CD4-positive, alpha-beta T cell treated with Interleukin-17A for 4 hours (primary cell): ENCODE measurements around the gene SPDYE3.
"Not testable (repeated sequence)": the region's sequence is repeated elsewhere in the genome, so short reads cannot be mapped to it uniquely, and the experiment has no call there.

ENCODE experiments used
- DNase-seq: peaks from one replicate; pipeline ENCODE4 v3.0.0-alpha.2; 2020; ENCODE audit warnings: mixed read lengths

SPDYE3 gene, protein sequence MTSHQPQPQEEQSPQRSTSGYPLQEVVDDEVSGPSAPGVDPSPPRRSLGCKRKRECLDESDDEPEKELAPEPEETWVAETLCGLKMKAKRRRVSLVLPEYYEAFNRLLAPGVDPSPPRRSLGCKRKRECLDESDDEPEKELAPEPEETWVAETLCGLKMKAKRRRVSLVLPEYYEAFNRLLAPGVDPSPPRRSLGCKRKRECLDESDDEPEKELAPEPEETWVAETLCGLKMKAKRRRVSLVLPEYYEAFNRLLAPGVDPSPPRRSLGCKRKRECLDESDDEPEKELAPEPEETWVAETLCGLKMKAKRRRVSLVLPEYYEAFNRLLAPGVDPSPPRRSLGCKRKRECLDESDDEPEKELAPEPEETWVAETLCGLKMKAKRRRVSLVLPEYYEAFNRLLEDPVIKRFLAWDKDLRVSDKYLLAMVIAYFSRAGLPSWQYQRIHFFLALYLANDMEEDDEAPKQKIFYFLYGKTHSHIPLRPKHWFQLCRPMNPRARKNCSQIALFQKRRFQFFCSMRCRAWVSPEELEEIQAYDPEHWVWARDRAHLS

DNA sequence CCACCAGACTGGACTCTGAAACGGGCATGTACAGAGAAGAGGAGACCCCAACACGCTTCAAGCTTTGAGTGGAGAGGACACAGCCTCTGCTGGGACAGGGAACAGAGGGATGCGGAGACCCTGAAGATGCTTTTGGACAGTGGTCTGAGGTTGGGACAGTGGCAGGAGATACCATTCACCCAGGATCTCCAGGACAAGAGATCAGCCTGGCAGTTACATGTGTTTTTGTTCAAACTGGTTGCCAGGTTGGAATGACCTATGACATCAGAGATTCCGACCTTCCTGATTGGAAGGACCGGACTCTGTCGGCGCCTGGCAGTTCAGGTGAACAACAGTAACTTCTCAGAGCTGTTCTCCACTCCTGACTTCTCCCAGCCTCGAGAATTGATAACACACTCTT is at the start of gene SPDYE3:
Gene SPDYE3, plus strand, starts transcription at position 301 of the 400 bp plus-strand sequence. CDS start 184 bp downstream, outside the sequence.
- DNase-seq = not testable (repeated sequence)

GRCh38 chr7:100259984-100260383 is 47.5 kb upstream of the SPDYE3 start:
- DNase-seq = not testable (repeated sequence)

DNA sequence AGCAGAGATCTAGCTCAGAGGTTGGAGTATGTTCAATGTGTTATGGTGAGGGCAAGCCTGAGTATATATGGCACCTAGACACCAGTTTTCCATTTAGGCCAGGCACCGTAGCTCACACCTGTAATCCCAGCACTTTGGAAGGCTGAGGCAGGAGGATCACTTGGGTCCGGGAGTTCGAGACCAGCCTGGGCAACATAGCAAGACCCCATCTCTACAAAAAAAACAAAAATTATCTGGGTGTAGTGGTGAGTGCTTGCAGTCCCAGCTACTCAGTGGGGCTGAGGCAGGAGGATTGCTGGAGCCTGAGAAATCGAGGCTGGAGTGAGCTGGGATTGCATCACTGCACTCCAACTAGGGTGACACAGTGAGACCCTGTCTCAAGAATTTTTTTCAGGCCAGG is 44.6 kb upstream of the SPDYE3 start:
- DNase-seq = not testable (repeated sequence)

DNA sequence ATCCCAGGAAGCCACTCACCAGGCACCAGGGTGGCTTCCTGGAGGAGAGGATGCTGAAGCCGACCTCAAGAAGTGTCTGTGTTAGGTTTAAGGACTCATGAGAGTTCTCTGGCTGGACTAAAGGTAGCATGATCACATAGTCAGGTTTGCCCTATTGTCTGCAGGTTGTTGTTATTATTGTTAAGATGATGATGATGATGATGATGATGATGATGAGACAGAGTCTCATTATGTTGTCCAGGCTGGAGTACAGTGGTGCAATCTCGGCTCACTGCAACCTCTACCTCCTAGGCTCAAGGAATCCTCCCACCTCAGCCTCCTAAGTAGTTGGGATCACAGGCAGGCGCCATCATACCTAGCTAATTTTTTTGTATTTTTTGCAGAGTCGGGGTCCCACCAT is 43.3 kb upstream of the SPDYE3 start:
- DNase-seq = not testable (repeated sequence)

DNA sequence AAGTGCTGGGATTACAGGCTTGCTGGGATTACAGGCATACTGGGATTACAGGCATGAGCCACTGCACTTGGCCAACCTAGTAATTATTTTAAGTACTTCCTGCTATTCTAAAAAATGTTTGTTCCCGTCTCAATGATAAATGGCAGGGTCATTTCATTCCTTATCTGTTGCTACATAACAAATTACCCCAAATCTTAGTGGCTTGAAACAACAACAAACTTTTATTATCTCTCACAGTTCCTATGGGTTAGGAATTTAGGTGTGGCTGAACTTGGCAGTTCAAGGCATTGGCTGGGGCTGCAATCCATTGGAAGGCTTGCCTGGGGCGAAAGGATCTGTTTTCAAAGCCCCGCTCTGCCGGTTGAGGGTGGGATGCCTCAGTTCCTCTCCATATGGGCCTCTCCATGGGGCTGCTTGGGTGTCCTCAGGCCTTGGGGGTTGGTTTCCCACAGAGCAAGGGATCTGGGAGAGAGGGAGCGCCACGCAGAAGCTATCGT is 42.8 kb upstream of the SPDYE3 start:
- DNase-seq = not testable (repeated sequence)

- not testable (repeated sequence) for DNase-seq
Measured at GRCh38 chr7:100265851-100266250, 41.7 kb upstream of the SPDYE3 start.

GRCh38 chr7:100266576-100267354 is 40.7 kb upstream of the SPDYE3 start:
- DNase-seq = no peak

DNA sequence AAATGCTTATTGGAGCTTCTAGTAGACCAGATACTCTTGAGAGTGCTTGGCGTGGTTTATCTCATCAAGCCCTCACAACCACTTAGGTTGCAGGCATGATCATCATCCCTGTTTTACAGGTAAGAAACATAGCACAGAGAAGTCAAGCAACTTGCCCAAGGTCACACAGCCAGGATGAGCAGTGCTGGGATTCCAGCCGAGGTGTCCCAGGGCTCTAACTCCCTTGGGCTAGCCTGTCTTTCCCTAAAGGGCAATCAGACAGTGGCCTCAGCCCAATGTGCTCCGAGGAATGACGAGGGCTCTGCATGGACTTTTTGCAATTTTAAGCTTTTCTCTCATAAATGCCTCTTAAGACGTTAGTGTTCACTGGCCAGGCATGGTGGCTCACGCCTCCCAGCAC is 39.9 kb upstream of the SPDYE3 start:
- DNase-seq = no peak

DNA sequence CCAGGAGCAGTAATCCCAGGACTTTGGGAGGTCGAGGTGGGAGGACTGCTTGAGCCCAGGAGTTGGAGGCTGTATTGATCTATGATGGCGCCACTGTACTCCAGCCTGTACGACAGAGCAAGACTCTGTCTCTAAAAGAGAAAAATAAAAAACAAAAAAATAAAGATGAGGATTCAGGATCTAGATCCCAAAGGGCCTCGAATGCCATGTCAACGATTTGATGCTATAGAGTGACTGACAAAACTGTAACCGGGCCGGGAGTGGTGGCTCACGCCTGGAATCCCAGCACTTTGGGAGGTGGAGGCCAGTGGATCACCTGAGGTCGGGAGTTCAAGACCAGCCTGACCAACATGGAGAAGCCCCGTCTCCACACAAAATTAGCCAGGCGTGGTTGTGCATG is 38.6 kb upstream of the SPDYE3 start:
- not testable (repeated sequence) for DNase-seq

DNA sequence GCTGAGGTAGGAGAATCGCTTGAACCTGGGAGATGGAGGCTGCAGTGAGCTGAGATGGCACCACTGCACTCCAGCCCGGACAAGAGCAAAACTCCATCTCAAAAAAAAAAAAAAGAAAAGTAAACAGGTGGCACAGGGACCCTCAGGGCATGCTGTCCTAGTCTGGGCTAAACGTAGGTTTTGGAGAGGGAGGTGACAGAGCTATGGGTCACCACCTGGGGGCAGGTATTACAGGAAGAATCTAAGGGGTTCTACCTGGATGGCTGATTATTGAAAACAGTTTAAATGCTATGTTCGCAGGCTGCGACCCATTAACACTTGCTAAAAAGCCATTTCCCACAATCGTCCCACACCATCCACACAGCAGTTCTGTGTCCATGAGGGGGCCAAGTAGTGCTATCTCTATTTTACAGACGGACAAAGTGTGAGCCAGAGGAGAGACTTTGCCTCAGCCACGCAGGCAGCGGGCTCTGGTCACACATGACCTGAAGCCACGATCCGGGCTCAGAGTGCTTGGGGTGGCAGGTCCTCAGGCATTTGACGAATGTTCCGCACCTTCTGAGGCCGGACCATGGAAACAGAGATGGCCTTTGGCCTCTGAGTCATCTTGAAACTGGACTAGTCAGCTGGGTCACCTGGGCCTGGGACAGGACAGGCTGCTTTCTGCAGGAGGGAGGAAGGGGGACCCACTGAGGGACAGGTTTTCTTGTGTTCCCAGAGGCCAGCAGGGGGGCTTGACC is 38.0 kb upstream of the SPDYE3 start:
- not testable (repeated sequence) for DNase-seq

GRCh38 chr7:100270046-100270918 is 37.2 kb upstream of the SPDYE3 start:
- DNase-seq = not testable (repeated sequence)

DNA sequence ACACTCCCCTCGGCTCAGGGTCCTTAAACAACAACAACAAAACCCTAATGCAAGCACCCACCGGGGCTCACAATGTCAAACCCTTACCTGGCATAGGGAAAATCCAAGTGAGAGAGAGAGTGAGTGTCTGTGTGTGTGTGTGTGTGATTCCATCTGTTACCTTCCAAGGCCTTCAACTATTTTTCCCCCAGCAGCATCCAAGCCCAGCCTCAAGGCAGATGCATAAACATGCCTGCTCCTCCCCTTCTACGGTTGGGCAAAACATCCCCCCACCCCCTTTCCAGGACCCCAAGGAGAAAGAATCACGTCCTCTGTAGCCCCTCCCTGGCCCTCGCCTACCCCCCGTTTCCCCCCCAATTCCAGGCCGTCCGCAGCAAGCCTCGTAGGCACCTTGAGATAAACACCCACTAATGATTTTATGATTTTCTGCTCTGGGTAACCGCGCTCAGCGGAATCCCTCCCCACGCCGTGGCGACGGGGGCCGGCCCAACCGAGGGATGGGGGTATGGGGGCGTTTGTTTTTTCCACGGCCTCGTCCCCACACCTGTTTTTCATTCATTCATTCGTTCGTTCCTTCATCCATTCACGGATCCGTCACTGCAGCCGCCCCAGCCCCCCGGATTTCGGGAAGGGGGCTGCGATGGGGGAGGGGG is 36.4 kb upstream of the SPDYE3 start:
- DNase-seq = not testable (repeated sequence)

GRCh38 chr7:100271716-100272537 is 35.6 kb upstream of the SPDYE3 start:
- DNase-seq = peak; percentile 100

DNA sequence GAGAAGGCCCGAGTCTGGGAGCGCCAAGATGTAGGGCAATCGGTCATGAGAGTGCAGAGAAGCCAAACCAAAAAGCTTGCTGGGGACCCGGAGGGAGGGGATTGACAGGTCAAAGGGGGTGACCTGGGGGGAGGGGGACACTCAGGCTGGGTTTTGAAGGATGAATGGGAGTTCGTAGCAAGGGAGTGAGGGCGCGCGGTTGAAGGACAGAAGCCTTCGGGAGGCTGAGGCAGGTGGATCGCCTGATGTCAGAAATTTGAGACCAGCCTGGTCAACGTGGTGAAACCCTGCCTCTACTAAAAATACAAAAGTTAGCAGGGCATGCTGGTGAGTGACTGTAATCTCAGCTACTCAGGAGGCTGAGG is 35.0 kb upstream of the SPDYE3 start:
- not testable (repeated sequence) for DNase-seq

GRCh38 chr7:100275120-100275519 is 32.4 kb upstream of the SPDYE3 start:
- DNase-seq = no peak

DNA sequence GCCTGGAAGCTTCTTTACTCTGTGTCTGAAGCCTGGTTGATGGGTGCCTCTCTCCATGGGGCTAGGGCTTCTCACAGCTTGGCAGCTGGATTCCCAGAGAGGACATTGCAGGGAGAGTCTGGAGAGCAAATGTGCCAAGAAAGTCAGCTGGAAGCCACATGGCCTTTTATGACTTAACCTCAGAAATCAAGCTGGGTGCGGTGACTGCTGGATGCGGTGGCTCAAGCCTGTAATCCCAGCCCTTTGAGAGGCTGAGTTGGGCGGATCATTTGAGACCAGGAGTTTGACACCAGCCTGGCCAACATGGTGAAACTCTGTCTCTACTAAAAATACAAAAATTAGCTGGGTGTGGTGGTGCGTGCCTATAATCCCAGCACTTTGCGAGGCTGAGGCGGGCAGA is 31.4 kb upstream of the SPDYE3 start:
- not testable (repeated sequence) for DNase-seq

DNA sequence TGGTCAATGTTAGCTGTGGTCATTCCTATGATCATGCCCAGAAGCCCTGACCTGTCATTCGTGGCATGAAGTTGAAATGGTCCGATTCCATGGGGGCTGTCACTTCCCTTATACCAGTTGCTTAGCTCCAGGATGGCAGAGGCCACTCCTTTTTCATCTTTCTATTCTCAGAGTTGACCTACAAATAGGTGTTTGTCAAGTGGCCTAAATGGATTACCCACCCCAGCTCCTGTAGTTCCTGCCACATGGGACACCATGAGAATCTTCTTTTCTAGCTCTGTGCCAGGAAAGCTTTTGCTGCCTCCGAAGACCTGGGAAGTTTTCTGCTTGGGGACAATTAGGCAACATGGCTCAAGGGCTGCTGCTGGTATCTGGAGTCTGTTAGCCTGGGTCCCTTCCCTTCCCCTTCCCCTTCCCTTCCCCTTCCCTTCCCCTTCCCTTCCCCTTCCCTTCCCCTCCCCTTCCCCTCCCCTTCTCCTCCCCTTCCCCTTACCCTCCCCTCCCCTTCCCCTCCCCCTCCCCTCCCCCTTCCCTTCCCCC is 25.4 kb upstream of the SPDYE3 start:
- not testable (repeated sequence) for DNase-seq

DNA sequence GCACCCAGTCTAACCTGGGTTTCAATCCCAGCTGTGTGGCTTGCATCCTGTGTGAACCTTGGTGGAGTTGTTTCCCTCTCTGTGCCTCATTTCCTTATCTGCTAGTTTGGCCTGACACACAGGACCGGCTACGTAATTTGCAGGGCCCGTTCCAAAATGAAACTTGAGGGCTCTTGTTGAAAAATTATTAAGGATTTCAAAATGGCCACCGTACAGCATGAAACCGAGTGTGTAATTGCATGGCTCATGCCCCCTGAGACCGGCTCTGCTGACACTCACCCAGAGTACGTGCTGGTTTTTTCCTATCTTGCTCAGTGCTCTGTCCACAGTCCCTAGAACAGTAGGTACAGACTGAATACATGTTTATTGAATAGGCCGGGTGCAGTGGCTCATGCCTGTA is 24.4 kb upstream of the SPDYE3 start:
- DNase-seq = not testable (repeated sequence)

DNA sequence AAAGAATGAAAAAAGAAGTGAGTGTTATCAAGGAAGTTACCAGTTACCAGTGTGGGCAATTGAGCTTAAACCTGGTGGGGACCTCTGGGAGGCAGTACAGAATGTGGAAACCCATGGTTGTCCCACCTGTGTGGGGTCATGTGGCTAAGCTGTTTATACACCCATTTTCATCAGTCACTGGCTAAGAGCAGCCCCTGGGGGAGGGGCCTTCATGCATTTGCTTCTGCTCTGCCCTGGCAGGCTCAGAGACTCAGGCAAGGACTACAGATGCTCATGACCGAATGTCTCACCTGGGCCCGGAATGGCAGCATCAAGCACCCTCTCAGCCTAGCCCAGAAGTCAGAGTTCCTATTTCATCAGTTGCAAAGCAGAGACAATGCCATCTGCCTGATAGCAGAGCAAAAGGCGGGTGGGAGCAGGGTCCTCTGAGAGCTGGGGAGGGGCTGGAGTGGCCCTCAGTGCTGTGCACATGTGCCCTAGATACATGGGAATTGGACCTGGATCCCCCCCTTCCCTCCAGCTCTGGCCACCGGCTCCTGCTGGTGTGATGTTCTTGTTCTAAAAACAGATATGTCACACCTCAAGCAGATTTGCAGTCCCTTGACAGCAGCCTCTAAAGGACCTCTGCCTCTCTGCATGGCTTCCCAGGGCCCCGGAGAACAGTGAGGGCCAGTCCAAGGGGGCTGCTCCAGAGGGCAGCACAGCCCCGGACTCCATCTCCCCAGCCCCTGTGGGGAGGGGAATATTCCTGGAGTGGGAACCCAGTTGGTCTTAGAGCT is 20.1 kb upstream of the SPDYE3 start:
- not testable (repeated sequence) for DNase-seq
